Endothelial cell of umbilical vein (primary cell): Measurements from ENCODE around the gene SS18L1. TPM values are rescaled to one million over a fixed set of nuclear protein-coding genes. Genes with fewer than 3 reads are reported as not detected.

ENCODE experiments used
- BruUV-seq: library from RNA; stranded (reverse); fragments of 400-500 nt; replicated peaks from 2 replicates; lab custom pipeline; 2021; lab: Mats Ljungman, UMichigan
- CTCF ChIA-PET: fragments of 300-600, 350-600 bp; sonication (Branson Sonifier 250); formaldehyde crosslinking; loops from one replicate; lab custom pipeline; 2021; ENCODE audit warnings: antibody characterized with exemption, inconsistent platforms; lab: Charles Lee
- POLR2A ChIA-PET: fragments of 300-600, 350-600 bp; sonication (Branson Sonifier 250); formaldehyde crosslinking; loops from one replicate; lab custom pipeline; 2021; ENCODE audit warnings: antibody characterized with exemption, inconsistent platforms; lab: Charles Lee
- DNase-seq: peaks from one replicate; pipeline ENCODE4 v3.0.0-alpha.2; 2011; ENCODE audit warnings: low read depth, low spot score
- FAIRE-seq: peaks from 2 replicates; lab custom pipeline; 2011; peaks lifted over from hg19 to GRCh38; lab: Jason Lieb, UNC
- H2AFZ ChIP-seq: 2 replicates; pipeline ENCODE4 v1.6.0; 2012; ENCODE audit warnings: low read depth, low read length, control low read depth, inconsistent platforms
- H3K27ac ChIP-seq: 2 replicates; pipeline ENCODE4 v1.5.1; 2011; ENCODE audit warnings: low read depth, mild to moderate bottlenecking, control low read depth, low read length, moderate library complexity; ENCODE audit not compliant: insufficient read depth
- H3K27me3 ChIP-seq, 2 experiments: 2 replicates each; pipeline versions ENCODE4 v1.6.0 to v1.6.1; 2011; ENCODE audit warnings: low read length in 2 of 2, mixed read lengths in 1 of 2; ENCODE audit not compliant: control insufficient read depth in 2 of 2, insufficient read depth in 2 of 2
- H3K36me3 ChIP-seq, 2 experiments: 2 replicates in 1 of 2; 3 replicates in 1 of 2; pipeline ENCODE4 v1.5.1; 2011; ENCODE audit warnings: low read length in 2 of 2, mild to moderate bottlenecking in 1 of 2, moderate library complexity in 1 of 2; ENCODE audit not compliant: control insufficient read depth in 2 of 2, insufficient read depth in 2 of 2; ENCODE audit errors: extremely low read depth in 1 of 2
- H3K4me1 ChIP-seq: 3 replicates; pipeline ENCODE4 v1.5.1; 2011; ENCODE audit warnings: mild to moderate bottlenecking, low read length; ENCODE audit not compliant: control insufficient read depth, insufficient read depth; ENCODE audit errors: extremely low read depth
- H3K4me2 ChIP-seq: 2 replicates; pipeline ENCODE4 v1.6.1; 2011; ENCODE audit warnings: low read length, control low read depth, mixed read lengths; ENCODE audit not compliant: insufficient read depth
- H3K4me3 ChIP-seq, 3 experiments: fragments of 200-600 bp in 1 of 3; sonication (generic), shearing (Covaris generic) in 1 of 3; replicated peaks in 1 of 3; 2 replicates each; pipeline ENCODE4 v1.5.1; 2011 to 2016; ENCODE audit warnings: control low read depth in 3 of 3, low read length in 3 of 3, mild to moderate bottlenecking in 2 of 3, inconsistent platforms in 1 of 3, low read depth in 1 of 3, moderate library complexity in 1 of 3; ENCODE audit not compliant: insufficient read depth in 1 of 3
- H3K79me2 ChIP-seq: 2 replicates; pipeline ENCODE4 v1.6.0; 2012; ENCODE audit warnings: low read length, inconsistent platforms; ENCODE audit not compliant: control insufficient read depth, insufficient read depth
- H3K9ac ChIP-seq: replicated peaks from 2 replicates; pipeline ENCODE3; 2011; ENCODE audit warnings: low read length, control low read depth; ENCODE audit not compliant: insufficient read depth; ENCODE audit errors: extremely low read depth
- H3K9me1 ChIP-seq: replicated peaks from 3 replicates; pipeline ENCODE4 v1.6.0; 2011; ENCODE audit warnings: mild to moderate bottlenecking, low read length; ENCODE audit not compliant: control insufficient read depth, insufficient read depth; ENCODE audit errors: extremely low read depth
- H3K9me3 ChIP-seq: replicated peaks from 2 replicates; pipeline ENCODE4 v1.5.1; 2012; ENCODE audit warnings: low read length, inconsistent platforms; ENCODE audit not compliant: control insufficient read depth, insufficient read depth
- H4K20me1 ChIP-seq: replicated peaks from 2 replicates; pipeline ENCODE3; 2011; ENCODE audit warnings: mild to moderate bottlenecking, low read length; ENCODE audit not compliant: control insufficient read depth, insufficient read depth; ENCODE audit errors: extremely low read depth
- CTCF ChIP-seq, 2 donors: IDR thresholded peaks; 1 replicate in 1 of 2; 2 replicates in 1 of 2; pipeline ENCODE4 v1.5.1; 2011; ENCODE audit warnings: low read length in 2 of 2, mild to moderate bottlenecking in 2 of 2, moderate library complexity in 2 of 2, control low read depth in 1 of 2, inconsistent platforms in 1 of 2, low read depth in 1 of 2; ENCODE audit not compliant: insufficient read depth in 1 of 2; ENCODE audit errors: extremely low read depth in 1 of 2
- EZH2 ChIP-seq: IDR thresholded peaks from 2 replicates; pipeline ENCODE4 v1.6.1; 2012; ENCODE audit warnings: borderline replicate concordance, low read depth, mild to moderate bottlenecking, moderate library complexity, low read length, inconsistent platforms; ENCODE audit not compliant: severe bottlenecking
- FOS ChIP-seq: IDR thresholded peaks from 2 replicates; pipeline ENCODE4 v1.6.1; 2011; ENCODE audit warnings: mild to moderate bottlenecking, low read length, moderate library complexity, borderline replicate concordance; ENCODE audit not compliant: insufficient read depth
- GATA2 ChIP-seq: IDR thresholded peaks from 2 replicates; pipeline ENCODE4 v1.7.0; 2011; ENCODE audit warnings: low read depth, mild to moderate bottlenecking, moderate library complexity, mixed read lengths, low read length; ENCODE audit not compliant: insufficient read length, insufficient read depth
- JUN ChIP-seq: IDR thresholded peaks from 2 replicates; pipeline ENCODE4 v1.6.1; 2011; ENCODE audit warnings: borderline replicate concordance, low read depth; ENCODE audit not compliant: insufficient read length, insufficient read depth
- MAX ChIP-seq: IDR thresholded peaks from 2 replicates; pipeline ENCODE4 v1.6.1; 2011; ENCODE audit not compliant: insufficient read depth, insufficient read length
- MYC ChIP-seq: IDR thresholded peaks from one replicate; pipeline ENCODE4 v1.6.1; 2011; ENCODE audit warnings: mild to moderate bottlenecking, low read depth, low read length
- POLR2A ChIP-seq: IDR thresholded peaks from 2 replicates; pipeline ENCODE4 v1.6.1; 2012; ENCODE audit warnings: low read depth, mild to moderate bottlenecking, control low read depth, low read length
- POLR2AphosphoS5 ChIP-seq: IDR thresholded peaks from 2 replicates; pipeline ENCODE4 v1.6.1; 2012; ENCODE audit warnings: low read depth, mild to moderate bottlenecking, control low read depth, low read length, moderate library complexity; ENCODE audit not compliant: insufficient read depth
- dilution Hi-C: fragments of 300-500 bp; cut with MboI; formaldehyde crosslinking; loops from one replicate; pipeline ENCODE4 v1.15.0; 2019; ENCODE audit warnings: low sequenced_read_pairs; ENCODE audit not compliant: extremely low pct_ligation_motif_present
- intact Hi-C: fragments of 100-400 bp; cut with micrococcal nuclease; formaldehyde crosslinking; loops from one replicate; pipeline ENCODE4 v1.10.0; 2022
- polyA plus RNA-seq, 4 experiments: library from polyadenylated mRNA; depleted of rRNA in 3 of 4; stranded (reverse) in 3 of 4; unstranded in 1 of 4; fragments of >200 nt; gene quantifications; 2 replicates each; pipeline versions ENCODE4 v1.2.1 to v1.2.3, GENCODE V29; 2011 to 2012; ENCODE audit warnings: missing spikeins in 1 of 4
- total RNA-seq: library from RNA; stranded (reverse); gene quantifications from 2 replicates; pipeline ENCODE4 v1.2.3, GENCODE V29; 2021

SS18L1 gene
- total and polyA plus RNA-seq, 2 donors (not counting 3 experiments of a cell fraction or from before 2014, with no cell fraction given) = 15.4 to 21.7 TPM

DNA sequence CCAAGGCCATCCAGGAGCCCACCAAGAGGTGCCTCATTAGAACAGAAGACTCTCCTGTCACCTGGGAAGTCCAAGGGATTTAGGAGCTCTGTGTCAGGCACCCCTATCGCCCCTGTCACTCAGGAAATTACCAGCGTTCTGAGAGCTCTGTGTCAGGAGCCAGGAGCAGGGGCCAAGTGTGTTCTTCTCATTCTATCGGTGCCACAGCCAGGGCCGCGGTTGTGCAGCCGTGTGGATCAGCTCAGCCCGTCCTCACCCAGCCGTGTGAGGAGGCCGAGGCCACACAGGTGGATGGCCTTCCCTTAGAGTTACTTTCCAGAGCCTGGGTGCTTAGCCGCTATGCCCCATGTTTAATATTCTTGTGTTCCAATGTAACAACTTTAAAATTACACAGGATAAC is 49.1 kb downstream of the SS18L1 start:
- intact Hi-C loops = no loop called here
- dilution Hi-C loops = no loop called here
- Histone ChIP-seq H3K27ac (no peak overlapping the region), H3K9me1 (no peaks in the 10 kb centered on the region), H3K79me2 (peaks cover 8% of the 10 kb centered on the region), H4K20me1 (no peaks in the 10 kb centered on the region), H3K4me2 (no peak overlapping the region), H3K4me1 (peaks cover 3% of the 10 kb centered on the region), H3K27me3 (no peaks in the 10 kb centered on the region), H3K9me3 (no peaks in the 10 kb centered on the region), H2AFZ (no peak overlapping the region), H3K9ac (no peak overlapping the region), H3K4me3 (no peak overlapping the region), H3K36me3 (peaks cover 2 to 10% of the 10 kb centered on the region in 2 experiments)
- ChIA-PET POLR2A (no interaction called here), CTCF (interaction anchor here (1.4 kb wide), 1 partner anchor 182 kb away, joined by 4 read pairs; no protein-coding TSS in a partner anchor)
- DNase-seq (no peak), FAIRE-seq (no peak)
- BruUV-seq = no TSS peak
- no peak for TF ChIP-seq FOS
- no peak for TF ChIP-seq POLR2A
- no peak for TF ChIP-seq MYC
- no peak for TF ChIP-seq CTCF (IDR thresholded peaks at IDR 0.05; ENCODE audit: extremely low read depth in 1 of 2, insufficient read depth in 1 of 2, low read depth in 1 of 2, low read length in 2 of 2)
- TF ChIP-seq GATA2 = no peak
- TF ChIP-seq JUN = no peak
- no peak for TF ChIP-seq POLR2AphosphoS5
- TF ChIP-seq MAX = no peak
- TF ChIP-seq EZH2 = no peak
